HepG2 (cell line): ENCODE measurements around the gene CDC42BPG. TPM values are rescaled to one million over a fixed set of nuclear protein-coding genes. Genes with fewer than 3 reads are reported as not detected.

Experiments used
- ATAC-seq: fragments of 200-7000 bp; cut with Tn5 transposase; 3 replicates; pipeline ENCODE4 v1.9.1; 2020; ENCODE audit warnings: mild to moderate bottlenecking, moderate library complexity
- BruUV-seq: library from RNA; stranded (reverse); fragments of 400-500 nt; replicated peaks from 2 replicates; lab custom pipeline; 2021; lab: Mats Ljungman, UMichigan
- CTCF ChIA-PET: fragments of 300-600 bp; formaldehyde crosslinking; extraction: SDS; loops from one replicate; lab custom pipeline; 2021; ENCODE audit warnings: low total read pairs, inconsistent platforms, low intra/inter-chr PET ratio; lab: Yijun Ruan, JAX
- POLR2A ChIA-PET: fragments of 350-600 bp; sonication (Branson Sonifier 250); formaldehyde crosslinking; loops from one replicate; lab custom pipeline; 2020; ENCODE audit warnings: antibody characterized with exemption, inconsistent platforms; lab: Yijun Ruan, JAX
- DNase-seq: peaks from one replicate; pipeline ENCODE4 v3.0.0-alpha.2; 2015; ENCODE audit warnings: low spot score
- FAIRE-seq: peaks from 3 replicates; lab custom pipeline; 2011; peaks lifted over from hg19 to GRCh38; lab: Jason Lieb, UNC
- H2AFZ ChIP-seq: one replicate; pipeline ENCODE4 v1.6.1; 2011; ENCODE audit warnings: low read length, inconsistent platforms
- H3K27ac ChIP-seq: fragments of 300-600 bp; 3 replicates; pipeline ENCODE4 v1.8.0; 2011; ENCODE audit warnings: mixed run types, mild to moderate bottlenecking, mixed read lengths, low read length, inconsistent platforms; ENCODE audit not compliant: insufficient read depth; ENCODE audit errors: extremely low read length
- H3K27me3 ChIP-seq, 2 experiments: fragments of 200-600 bp in 1 of 2; 2 replicates in 1 of 2; 3 replicates in 1 of 2; pipeline versions ENCODE4 v1.6.0 to v1.8.0; 2011; ENCODE audit warnings: low read length in 2 of 2, mild to moderate bottlenecking in 2 of 2, moderate library complexity in 2 of 2, inconsistent platforms in 1 of 2; ENCODE audit not compliant: insufficient read depth in 2 of 2, control insufficient read depth in 1 of 2
- H3K36me3 ChIP-seq, 2 experiments: fragments of 200-600 bp in 1 of 2; replicated peaks in 1 of 2; 2 replicates in 1 of 2; 3 replicates in 1 of 2; pipeline versions ENCODE4 v1.5.1 to v1.8.0; 2011; ENCODE audit warnings: low read length in 2 of 2, inconsistent platforms in 1 of 2; ENCODE audit not compliant: insufficient read depth in 2 of 2, control insufficient read depth in 1 of 2
- H3K4me1 ChIP-seq: 2 replicates; pipeline ENCODE4 v1.5.1; 2012; ENCODE audit warnings: low read length, inconsistent platforms; ENCODE audit not compliant: insufficient read depth
- H3K4me2 ChIP-seq: 2 replicates; pipeline ENCODE4 v1.6.0; 2011; ENCODE audit warnings: low read depth, low read length, inconsistent platforms
- H3K4me3 ChIP-seq, 3 experiments: fragments of 200-600 bp in 1 of 3; sonication (generic), shearing (Covaris generic) in 1 of 3; replicated peaks in 1 of 3; 2 replicates each; pipeline ENCODE4 v1.5.1; 2011 to 2016; ENCODE audit warnings: low read length in 3 of 3, inconsistent platforms in 2 of 3, low read depth in 2 of 3, mild to moderate bottlenecking in 2 of 3, control low read depth in 1 of 3, mixed read lengths in 1 of 3; ENCODE audit not compliant: insufficient read depth in 1 of 3
- H3K79me2 ChIP-seq: one replicate; pipeline ENCODE4 v1.6.1; 2011; ENCODE audit warnings: low read length, inconsistent platforms; ENCODE audit not compliant: insufficient read depth
- H3K9ac ChIP-seq: 2 replicates; pipeline ENCODE4 v1.6.0; 2011; ENCODE audit warnings: mild to moderate bottlenecking, low read depth, low read length, inconsistent platforms; ENCODE audit not compliant: insufficient read depth
- H3K9me3 ChIP-seq: 2 replicates; pipeline ENCODE4 v1.5.1; 2012; ENCODE audit warnings: mild to moderate bottlenecking, low read length
- H4K20me1 ChIP-seq: 2 replicates; pipeline ENCODE4 v1.6.0; 2011; ENCODE audit warnings: inconsistent platforms, mild to moderate bottlenecking, low read length, moderate library complexity; ENCODE audit not compliant: insufficient read depth
- ATRX ChIP-seq: sonication (generic); formaldehyde crosslinking; IDR thresholded peaks from 2 replicates; pipeline ENCODE4 v1.4.0; 2020; ENCODE audit warnings: missing genetic modification reagents, borderline replicate concordance
- KDM4B ChIP-seq: sonication (generic); formaldehyde crosslinking; IDR thresholded peaks from 2 replicates; pipeline ENCODE4 v1.4.0; 2020; ENCODE audit warnings: missing genetic modification reagents
- KDM5B ChIP-seq: sonication (generic); formaldehyde crosslinking; IDR thresholded peaks from 2 replicates; pipeline ENCODE4 v1.4.0; 2020; ENCODE audit warnings: missing genetic modification reagents, mild to moderate bottlenecking, borderline replicate concordance
- ONECUT2 ChIP-seq: sonication (generic); formaldehyde crosslinking; IDR thresholded peaks from 2 replicates; pipeline ENCODE4 v1.4.0; 2020; ENCODE audit warnings: missing genetic modification reagents
- PHF8 ChIP-seq: sonication (generic); formaldehyde crosslinking; IDR thresholded peaks from 2 replicates; pipeline ENCODE4 v1.5.0; 2020; ENCODE audit warnings: missing genetic modification reagents
- SAFB2 ChIP-seq: sonication (generic); formaldehyde crosslinking; IDR thresholded peaks from 2 replicates; pipeline ENCODE4 v1.5.1; 2020; ENCODE audit warnings: missing genetic modification reagents, low read depth, mild to moderate bottlenecking, borderline replicate concordance
- SPEN ChIP-seq: sonication (generic); formaldehyde crosslinking; IDR thresholded peaks from 2 replicates; pipeline ENCODE4 v1.5.1; 2020; ENCODE audit warnings: low read depth, mild to moderate bottlenecking, missing genetic modification reagents
- ZNF333 ChIP-seq: sonication (generic); formaldehyde crosslinking; IDR thresholded peaks from 2 replicates; pipeline ENCODE4 v1.4.0; 2020; ENCODE audit warnings: mild to moderate bottlenecking, missing genetic modification reagents, borderline replicate concordance
- ZNF335 ChIP-seq: sonication (generic); formaldehyde crosslinking; IDR thresholded peaks from 2 replicates; pipeline ENCODE4 v1.4.0; 2020; ENCODE audit warnings: missing genetic modification reagents
- WGBS: methylation state at CpG from one replicate; pipeline ENCODE4 v1.1.6; 2017; ENCODE audit warnings: low lambda C conversion rate; 5-methylcytosine and 5-hydroxymethylcytosine counted together
- in situ Hi-C: cut with HindIII; loops from 2 replicates; pipeline ENCODE4 v1.10.0; 2017; ENCODE audit warnings: low pct_unique_long_range_greater_than_20kb; ENCODE audit not compliant: extremely low pct_ligation_motif_present
- intact Hi-C: fragments of 100-400 bp; cut with micrococcal nuclease; formaldehyde crosslinking; loops from one replicate; pipeline ENCODE4 v1.10.0; 2022; ENCODE audit not compliant: unreplicated experiment
- polyA plus RNA-seq, 8 experiments: library from polyadenylated mRNA; depleted of rRNA in 3 of 8; stranded (reverse) in 7 of 8; unstranded in 1 of 8; fragments of >200 nt; fragmentation: Illumina TruSeq in 4 of 8; extraction: Trizol in 4 of 8; gene quantifications; 2 replicates each; pipeline versions ENCODE4 v1.2.1 to v1.2.3, GENCODE V29; 2011 to 2016; ENCODE audit warnings: low read depth in 4 of 8, missing spikeins in 1 of 8, mixed read lengths in 1 of 8; ENCODE audit not compliant: insufficient read depth in 1 of 8
- total RNA-seq, 5 experiments: library from RNA; depleted of rRNA; stranded (reverse); fragments of >200 nt; fragmentation: Illumina TruSeq; extraction: Trizol; gene quantifications; 2 replicates each; pipeline ENCODE4 v1.2.3, GENCODE V29; 2016; ENCODE audit warnings: low read depth in 1 of 5
- TF ChIP-seq, protein P1 (sequence below): conservative IDR thresholded peaks from 2 replicates; pipeline ENCODE4 v1.6.1; 2018; ENCODE audit warnings: missing genetic modification reagents

The CDC42BPG gene
- total and polyA plus RNA-seq, 2 of the 13 experiments (the other 11 are each of a cell fraction or from before 2014, with no cell fraction given), result 0.55 to 1.4 TPM

DNA sequence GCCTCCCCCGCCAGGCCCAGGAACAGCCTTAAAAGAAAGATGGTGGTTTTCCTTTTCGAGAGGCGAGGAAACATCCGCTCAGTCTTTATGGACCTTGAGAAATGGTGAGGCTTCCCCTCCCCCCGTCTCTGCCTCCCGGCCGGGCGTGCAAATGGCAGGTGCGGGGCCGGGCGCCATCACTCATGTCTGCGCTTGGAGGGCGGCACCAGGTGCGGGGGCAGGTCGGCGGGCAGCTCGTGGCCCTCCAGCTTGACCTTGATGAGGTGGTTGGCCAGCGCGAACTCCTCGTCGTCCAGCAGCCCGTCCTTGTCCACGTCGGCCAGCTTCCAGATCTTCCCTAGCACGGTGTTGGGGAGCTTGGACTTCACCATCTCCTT is 9.7 kb upstream of the CDC42BPG start:
- no TSS peak for BruUV-seq
- Histone ChIP-seq H2AFZ (no peak overlapping the region), H4K20me1 (no peaks in the 10 kb centered on the region), H3K9me3 (no peaks in the 10 kb centered on the region), H3K27ac (no peak overlapping the region), H3K27me3 (no peaks in the 10 kb centered on the region), H3K4me1 (peaks cover 45% of the 10 kb centered on the region), H3K4me3 (no peak overlapping the region), H3K36me3 (peaks cover 7 to 20% of the 10 kb centered on the region in 2 experiments; a peak in 4 of 5 replicates), H3K79me2 (no peaks in the 10 kb centered on the region), H3K4me2 (no peak overlapping the region), H3K9ac (no peak overlapping the region)
- ATAC-seq, result no peak
- in situ Hi-C loops, result no loop called here
- POLR2A ChIA-PET, result interaction anchor here (0.8 to 3.0 kb wide), 9 partner anchors 19 to 268 kb away, joined by 3 to 23 read pairs (median 6); partner anchors contain the start of genes EHD1, FAU, GPHA2 and MRPL49
- intact Hi-C loops, result no loop called here
- no peak for TF ChIP-seq SPEN (CRISPR knock-in tag)
- TF ChIP-seq ZNF333, result no peak
- TF ChIP-seq KDM5B (CRISPR knock-in tag), result no peak
- no peak for TF ChIP-seq KDM4B (CRISPR knock-in tag)
- TF ChIP-seq PHF8 (CRISPR knock-in tag), result no peak
- TF ChIP-seq ZNF335 (CRISPR knock-in tag), result no peak
- TF ChIP-seq SAFB2, result no peak
- TF ChIP-seq, protein P1, sequence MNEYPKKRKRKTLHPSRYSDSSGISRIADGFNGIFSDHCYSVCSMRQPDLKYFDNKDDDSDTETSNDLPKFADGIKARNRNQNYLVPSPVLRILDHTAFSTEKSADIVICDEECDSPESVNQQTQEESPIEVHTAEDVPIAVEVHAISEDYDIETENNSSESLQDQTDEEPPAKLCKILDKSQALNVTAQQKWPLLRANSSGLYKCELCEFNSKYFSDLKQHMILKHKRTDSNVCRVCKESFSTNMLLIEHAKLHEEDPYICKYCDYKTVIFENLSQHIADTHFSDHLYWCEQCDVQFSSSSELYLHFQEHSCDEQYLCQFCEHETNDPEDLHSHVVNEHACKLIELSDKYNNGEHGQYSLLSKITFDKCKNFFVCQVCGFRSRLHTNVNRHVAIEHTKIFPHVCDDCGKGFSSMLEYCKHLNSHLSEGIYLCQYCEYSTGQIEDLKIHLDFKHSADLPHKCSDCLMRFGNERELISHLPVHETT (CRISPR knock-in tag), result no peak
- TF ChIP-seq ATRX (CRISPR knock-in tag), result no peak
- TF ChIP-seq ONECUT2 (CRISPR knock-in tag), result no peak
- CTCF ChIA-PET, result no interaction called here
- DNase-seq, result no peak
- WGBS, result 96% methylated on average over 18 of the region's 25 CpGs
- FAIRE-seq, result no peak
